NCI-H2196 (cell line): Measurements from ENCODE around the gene NAT9.

ENCODE experiments used
- DNase-seq: peaks from one replicate; lab custom pipeline; 2025; ENCODE audit not compliant: unreplicated experiment; lab: John Stamatoyannopoulos, UW

NAT9 gene, protein sequence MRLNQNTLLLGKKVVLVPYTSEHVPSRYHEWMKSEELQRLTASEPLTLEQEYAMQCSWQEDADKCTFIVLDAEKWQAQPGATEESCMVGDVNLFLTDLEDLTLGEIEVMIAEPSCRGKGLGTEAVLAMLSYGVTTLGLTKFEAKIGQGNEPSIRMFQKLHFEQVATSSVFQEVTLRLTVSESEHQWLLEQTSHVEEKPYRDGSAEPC

DNA sequence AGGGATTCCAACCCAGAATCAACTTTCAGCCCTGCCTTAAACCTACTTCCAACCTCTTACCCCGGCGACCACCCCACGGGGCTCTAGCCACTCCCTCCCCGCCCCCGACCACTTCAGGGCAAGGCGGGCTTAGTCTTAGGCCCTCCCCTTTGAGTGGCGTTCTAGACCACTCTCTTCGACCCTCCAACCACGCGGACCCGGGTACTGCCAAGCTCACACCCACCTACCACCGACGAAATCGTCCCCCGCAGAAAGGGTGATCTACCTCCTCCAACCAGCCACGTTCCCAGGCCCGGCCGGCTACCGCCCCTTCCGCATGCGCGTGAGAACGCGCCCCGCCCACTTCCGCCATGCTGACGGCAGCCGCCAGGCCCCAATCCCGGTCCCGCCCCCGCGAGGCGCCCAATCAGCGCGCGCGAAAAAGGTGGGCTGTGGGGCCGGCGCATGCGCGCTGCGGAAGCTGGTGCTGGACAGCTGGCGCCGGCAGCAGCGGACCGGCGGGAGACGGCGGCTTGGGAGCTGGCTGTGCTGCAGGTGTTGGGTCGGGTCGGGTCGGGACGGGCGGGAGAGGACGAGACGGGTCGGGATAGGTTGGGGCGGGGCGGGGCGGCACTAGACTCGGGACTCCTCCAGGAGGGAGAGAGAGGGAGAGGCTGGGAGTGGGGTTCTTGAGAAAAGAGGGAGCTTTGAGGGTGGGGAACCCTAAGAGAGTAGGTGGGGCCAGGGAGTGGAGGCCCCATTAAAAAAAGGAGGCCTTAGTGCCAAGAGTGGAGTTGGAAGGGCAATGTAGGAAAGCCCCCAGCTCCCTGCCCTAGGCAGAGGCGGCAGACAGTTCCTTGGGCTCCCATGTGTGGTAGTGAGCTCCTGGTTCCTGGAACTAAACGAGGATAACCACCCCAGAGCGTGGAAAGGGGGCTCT lies at the start of gene NAT9:
Gene NAT9, minus strand, starts transcription at position 302 of the 919 bp plus-strand sequence. CDS start 647 bp downstream, outside the sequence.
- peak; percentile 99 for DNase-seq

DNA sequence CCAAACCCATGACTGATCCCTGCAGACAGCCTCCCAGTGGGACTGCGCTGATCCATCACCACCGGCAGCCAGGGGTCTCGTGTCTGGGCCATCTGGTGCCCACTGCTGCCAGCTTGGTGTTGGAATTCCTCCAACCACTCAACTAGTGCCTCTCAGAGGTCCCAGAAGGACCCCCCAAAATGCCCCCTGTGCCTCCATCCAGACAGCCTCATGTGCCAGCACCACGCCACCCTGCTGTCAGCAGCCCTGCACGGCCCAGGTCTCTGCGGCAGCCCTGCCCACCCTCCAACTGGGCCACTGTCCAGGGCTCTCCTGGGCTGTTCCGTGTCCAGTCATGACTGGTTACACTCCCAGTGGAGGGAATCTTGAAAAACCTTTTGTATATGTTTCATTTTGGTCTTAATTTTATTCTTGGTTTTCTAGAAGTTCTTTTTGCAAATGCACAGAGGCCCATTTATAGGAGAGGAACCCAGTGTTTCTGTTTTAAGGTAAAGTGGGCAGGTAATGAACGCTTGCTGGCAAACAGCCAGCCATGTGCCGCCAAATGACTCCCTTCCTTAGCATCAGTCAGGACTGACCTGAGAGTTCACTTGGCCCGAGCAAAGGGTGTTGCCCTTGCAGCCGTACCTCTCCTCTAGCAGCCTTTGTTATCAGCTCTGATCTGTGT lies 48.9 kb upstream of the NAT9 start:
- DNase-seq: no peak

DNA sequence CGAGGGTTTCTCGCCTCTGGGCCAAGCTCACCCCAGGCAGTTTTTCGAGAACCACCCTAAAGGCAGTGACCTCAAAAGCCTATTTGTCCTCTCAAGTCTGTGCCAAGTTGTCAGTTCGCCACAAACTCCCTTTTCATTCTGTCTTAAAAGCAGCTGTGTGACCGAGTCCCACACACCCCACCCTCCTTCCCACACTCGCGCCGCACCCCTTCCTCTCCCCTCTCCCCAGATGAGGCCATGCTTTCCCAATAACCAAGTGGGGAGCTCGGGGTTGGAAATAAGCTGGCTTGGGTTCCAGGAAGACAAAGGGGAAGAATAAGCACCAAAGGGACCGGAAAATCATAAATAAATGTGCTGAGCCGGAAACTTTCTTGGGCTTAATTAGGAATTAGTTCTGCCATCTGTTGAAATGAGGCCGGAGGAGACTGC lies 46.8 kb upstream of the NAT9 start:
- no peak for DNase-seq

DNA sequence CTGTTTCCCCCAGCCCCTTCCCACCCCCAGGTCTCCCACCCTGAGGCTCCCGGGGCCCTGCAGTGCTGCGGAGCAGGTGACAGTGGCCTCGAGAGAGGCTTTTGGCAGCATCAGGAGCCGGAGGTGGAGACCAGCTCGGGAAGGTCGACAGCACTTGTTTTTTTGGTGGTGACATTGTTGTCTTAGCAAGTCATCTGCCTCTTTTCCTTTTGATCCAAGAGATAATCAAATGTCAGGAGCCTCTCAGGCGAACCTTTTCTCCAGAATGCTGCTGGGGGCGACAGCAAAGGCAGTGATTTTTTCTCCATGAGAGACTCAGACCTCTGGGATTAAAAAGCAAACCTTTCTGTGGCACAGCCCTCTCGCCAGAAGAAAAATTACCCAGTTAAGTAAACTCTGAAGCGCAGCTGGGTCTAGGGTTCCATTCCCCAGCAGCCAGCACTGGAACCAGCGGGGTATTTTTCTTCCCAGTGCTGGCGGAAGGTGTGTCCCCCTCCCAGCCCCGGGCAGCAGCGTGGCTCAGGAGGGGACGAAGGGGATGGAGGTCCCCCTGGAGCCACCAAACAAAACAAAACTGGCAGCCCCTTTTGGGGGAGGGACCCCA lies 46.3 kb upstream of the NAT9 start:
- no peak for DNase-seq

DNA sequence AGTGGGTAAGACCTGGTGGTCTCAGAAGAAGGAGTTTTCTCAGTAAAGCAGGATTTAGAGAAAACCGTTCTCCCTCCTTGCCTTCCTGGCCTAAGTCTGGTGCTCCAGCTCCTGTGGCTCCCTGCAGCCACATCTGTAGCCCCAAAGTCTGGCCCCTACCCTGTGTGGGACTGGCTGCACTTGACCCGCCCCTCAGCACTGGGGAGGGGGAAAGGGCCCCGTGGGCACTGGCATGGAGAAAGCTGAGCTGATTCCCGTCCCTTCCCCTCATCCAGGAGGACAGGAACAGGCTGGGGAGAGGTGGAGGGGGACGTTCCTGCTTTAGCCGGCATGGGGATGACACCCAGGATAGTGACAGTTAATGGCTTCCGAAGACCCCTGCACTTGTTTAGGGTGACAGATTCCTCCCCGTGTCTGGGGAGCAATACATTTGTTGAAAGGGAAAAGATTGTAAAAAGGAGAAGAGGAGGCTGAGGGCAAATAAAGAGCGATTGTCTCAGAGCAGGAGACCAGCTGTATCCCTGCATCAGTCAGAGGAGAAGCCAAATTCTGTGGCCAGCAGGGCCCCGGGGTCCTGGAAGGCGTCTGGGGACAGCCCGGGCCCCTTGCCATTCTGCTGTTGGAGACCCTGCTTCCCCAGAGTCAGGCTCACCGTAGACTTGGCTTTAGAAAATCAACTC lies 45.6 kb upstream of the NAT9 start:
- DNase-seq: no peak

DNA sequence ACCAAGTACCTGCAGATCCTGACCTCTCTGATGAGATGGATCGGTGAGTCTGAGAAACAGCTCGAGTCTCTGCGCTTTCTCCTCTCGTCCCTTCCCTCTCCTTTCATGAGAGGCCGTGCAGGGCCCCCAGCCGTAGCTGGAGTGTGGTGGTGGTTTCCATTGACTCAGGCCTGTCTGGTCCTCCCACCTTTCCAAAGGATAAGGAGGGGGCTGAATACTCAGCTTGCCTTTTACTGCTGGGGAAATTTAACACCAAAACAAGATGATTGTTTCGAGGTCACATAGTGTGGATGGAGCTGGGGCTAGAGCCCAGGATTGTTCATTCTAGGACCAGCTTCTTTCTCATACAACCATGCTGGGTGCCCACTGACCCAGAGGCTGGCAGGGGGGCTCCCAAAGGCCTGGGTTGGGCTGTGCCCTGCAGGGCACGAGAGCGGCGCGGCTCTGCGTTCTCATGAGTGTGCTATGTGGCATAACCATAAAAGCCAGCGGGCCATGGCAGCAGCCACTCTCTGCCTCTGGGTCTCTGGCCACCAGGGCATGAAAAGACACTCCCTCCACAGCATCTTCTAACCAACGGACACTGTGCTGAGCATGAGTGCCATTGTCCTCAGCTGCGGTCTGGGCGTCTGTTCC lies 43.8 kb upstream of the NAT9 start:
- no peak for DNase-seq

DNA sequence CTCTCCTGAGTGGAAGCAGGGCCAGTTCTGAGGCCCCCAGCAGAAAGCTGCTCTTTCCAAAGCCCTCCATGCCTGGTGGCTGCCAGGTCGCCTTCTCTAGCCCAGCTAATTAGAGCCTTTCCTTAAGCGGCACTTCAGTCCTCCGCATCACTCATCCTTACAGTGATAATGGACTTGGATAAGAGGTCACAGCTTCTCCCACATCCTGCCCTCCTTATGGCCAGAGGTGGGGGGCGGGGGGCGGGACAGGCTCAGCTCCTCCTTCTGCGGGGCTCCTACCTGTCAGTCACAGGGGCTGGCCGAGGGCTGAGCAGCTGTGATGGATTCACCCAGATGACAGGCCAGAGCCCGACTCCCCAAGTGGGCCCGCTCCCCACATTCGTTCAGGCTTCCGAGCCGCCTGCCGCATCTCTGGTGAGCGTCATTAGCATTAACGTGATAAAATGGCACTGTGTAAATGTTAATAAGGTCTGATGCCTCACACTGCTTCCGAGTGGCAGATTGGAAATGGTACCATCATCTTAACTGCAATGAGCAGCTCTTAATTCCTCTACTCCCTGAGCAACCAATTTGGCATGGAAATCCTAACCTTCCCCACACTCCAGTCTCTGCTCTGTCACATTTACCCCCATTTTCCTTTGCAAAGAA lies 42.3 kb upstream of the NAT9 start:
- DNase-seq: no peak

DNA sequence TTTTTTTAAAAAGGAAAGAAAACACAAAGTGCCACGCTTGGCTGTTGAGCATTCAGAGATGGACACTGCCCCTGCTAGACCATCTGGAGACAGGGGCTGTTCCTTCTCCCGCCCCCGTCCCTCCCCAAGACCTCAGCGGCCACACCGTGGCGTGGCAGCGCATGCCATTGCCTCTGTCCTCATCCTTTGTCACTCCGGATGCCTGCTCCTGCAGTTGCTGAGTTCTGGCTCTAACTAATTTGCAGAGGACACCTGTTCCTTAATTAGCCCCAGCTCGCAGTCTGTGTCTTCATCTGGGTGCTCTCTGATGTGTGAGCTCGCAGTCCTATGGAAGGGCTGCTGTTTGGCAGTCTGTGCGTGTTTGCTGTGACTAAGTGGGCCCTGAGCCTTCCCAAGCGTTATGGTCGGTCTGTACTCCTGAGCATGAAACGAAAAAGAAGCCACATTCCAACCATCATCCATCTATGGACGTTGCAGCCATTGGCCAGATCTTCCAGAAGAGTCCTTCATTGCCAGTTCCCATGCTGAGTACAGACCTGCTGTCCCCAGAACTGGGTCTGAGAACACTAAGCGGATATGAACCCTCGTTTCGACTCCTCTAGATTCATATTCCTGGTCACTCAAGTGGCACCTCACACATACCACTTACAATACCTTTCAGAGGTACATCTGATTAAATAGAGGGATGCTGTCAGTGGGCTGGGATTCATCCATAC lies 40.9 kb upstream of the NAT9 start:
- no peak for DNase-seq

DNA sequence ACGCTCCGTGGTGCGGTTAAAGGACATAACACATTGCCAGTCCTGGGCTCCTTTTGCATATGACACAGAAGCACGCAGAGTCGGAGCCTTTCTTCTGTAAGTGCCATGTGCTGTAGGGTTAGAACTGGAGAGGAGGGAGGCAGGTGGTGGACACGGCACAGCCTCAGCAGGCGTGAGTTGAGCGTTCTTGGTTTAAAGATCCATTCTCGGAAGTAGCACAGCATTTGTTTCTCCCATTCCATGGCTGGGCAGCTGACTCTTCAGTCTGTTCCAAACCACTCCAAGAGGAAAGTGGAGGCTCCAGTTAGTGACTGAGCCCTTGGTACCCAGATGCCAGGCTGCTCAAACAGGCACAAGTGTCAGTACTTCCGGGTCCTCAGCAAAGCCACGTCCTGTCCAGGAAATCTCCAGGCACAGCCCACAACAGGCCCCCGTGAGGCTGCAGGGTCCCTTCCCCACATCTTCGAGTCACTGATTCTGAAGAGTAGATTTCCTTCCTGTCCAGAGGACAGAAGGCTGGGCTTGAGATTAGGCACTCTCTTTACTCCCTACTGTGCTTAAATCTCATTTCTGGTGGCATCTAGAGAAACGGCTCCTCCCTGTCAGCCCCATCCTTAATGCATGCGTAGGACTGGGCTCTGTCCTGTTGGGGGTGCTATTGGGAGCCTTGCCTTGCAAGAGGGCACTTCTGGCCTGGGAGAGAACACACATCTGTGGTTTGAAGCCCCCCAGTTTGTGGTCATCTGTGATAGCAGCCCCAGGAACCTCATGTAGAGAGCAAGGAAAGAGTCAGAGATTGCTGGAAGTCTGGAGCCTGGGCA lies 39.6 kb upstream of the NAT9 start:
- DNase-seq: no peak

DNA sequence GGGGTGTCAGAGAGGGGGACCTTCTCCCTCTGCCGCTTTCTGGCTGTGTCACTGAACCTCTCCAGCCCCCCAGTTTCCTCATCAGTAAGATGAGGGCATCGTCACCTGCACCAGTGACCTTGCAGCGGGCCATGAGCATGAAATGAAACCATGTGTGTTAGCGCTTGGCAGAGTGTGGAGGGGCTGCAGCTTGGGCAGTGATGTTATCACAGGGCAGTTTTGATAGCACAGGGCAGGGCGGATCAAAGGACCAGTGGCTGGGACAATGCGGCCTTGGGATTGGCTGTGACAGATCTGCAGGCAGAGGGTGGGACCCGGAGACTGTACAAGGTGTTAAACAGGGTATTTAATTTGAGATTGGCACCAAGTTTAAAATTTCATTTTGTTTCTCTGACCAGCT lies 38.9 kb upstream of the NAT9 start:
- no peak for DNase-seq

DNA sequence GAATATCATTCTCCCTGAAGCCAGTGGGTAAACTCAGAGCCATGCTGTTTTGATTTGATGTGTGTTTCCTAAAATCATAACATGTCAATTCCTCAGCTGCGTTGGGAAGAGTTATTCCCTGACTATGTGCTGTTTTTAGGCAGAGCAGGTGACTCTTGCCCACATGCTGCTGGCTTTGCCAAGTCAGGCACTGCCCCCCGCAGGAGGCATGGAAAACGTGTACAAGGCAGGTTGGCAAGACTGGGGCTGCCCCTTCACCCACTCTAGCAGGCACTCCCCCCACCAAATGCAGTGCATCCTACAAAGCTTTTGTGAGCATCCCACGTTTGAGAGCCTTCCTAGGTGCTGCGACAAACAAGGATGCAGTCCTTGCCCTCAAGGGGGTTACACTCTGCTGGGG lies 38.3 kb upstream of the NAT9 start:
- no peak for DNase-seq

DNA sequence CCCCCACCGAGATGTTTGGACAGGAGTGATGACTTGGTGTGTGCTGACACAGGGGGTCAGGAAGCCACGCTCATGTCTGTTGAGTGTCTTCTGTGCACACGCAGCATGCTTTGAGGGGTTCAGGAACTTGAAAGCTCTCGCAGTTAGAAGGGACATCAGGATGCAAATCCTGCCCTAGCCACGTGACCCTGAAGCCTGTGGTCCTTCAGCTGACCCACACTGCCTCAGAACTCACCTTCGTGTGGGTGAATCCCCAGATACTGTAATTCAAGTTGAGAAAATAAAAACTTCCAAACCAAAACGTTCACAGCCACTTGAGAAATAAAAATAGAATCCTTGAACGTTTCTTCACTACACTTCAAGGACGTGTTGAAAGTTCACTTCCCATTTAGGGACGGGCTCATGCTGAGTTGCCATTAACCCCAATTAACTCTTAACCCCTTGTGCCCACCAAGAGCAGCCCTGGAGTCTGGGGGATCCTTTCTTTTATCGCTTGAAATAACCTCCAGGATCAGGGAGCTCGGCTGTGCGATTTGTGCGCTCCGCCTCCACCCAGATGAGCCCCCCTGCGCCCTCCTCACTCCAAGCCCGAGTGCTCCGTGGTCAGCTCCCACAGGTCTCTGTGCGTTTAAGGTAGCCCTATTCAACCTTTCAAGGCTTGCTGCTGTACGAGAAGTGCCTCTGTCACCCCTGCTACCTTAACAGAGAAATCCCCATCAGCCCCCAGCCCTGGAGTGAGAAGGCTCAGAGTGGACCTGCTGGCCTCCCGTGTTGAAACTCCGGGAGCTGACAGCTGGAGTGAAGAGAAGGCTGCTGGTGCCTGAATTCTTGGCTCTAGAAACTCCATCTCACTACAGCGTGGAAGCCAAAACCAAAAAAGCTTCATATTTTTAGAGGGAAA lies 36.2 kb upstream of the NAT9 start:
- DNase-seq: no peak

DNA sequence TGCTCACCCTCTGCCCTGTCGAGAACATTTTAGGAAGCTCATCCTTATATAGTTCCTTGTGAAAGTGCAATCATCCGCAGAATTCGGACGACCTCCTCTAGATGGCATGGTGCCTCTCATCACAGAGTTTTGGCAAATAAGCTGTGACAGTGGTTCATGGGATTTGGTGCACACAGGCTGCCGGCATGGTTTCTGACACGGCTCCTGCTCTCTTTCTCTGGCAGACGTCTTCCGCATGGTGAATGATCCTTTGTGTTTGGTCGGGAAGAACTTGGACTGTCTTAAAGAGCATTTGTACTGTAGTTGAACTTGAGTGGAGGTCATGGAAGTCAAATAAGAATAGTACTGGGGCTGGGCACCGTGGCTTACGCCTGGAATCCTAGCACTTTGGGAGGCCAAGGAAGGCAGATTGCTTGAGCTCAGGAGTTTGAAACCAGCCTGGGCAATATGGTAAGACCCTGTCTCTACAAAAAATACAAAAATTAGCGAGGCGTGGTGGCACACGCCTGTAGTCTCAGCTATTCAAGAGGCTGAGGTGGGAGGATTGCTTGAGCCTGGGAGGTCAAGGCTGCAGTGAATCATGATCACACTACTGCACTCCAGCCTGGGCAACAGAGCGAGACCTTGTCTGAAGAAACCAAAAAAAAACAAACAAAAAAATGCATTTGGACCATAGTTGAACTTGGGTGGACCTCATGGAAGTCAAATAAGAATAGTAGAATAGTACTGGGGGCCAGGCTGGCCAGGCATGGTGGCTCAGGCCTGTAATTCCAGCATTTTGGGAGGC lies 34.7 kb upstream of the NAT9 start:
- no peak for DNase-seq

DNA sequence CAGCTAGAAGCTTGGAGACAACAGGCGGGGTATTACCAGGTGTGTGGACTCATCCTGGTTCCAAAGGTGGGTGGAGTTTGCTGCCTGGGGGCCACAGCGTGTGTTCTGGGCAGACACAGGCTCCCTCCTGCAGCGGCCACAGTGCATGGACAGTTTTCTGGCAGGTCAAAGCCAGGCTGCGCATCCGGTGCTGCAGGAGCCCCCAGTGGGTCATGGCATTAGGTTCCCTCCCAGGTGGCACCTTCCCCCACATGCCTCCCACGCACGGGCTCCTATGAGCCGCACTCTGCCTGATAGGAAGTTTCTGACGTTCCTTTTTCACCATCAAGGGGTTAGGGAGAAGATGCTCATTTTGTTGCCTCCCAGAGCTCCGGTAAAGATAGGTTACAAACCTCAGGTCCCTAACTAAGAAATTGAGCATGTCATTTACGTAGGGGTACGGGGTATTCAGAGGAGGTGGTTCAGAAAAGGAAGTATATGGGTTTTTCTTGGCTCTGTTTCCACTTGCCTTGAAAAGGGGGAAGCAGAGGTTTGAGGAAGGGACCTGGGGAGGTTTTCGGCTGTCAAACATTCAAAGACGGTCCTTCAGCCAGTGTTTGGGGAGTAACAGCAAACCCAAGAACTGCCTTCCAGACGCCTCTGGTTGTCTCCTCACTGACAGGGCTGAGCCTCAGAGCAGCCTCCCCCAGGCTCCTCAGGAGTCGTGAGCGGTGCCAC lies 32.7 kb upstream of the NAT9 start:
- no peak for DNase-seq

DNA sequence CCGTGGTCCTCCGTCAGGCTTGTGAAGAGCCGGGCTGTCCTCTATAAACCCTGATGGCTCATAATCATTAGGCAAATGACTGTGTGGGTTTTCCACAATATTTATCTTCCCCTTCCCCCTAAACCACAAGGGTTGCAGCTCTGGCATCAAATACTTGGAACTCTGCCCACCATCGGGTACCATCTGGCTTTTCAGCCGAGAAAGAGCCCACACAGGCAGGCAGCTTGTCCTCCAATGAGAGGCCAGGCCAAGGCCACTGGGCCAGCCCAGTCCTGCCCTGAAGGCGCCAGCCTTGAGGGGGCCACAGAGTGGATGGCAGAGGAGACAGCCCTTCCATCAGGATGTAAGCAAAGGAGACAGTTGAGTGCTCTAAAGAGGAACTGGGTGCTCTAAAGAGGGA lies 31.8 kb upstream of the NAT9 start:
- peak; percentile 67 for DNase-seq

DNA sequence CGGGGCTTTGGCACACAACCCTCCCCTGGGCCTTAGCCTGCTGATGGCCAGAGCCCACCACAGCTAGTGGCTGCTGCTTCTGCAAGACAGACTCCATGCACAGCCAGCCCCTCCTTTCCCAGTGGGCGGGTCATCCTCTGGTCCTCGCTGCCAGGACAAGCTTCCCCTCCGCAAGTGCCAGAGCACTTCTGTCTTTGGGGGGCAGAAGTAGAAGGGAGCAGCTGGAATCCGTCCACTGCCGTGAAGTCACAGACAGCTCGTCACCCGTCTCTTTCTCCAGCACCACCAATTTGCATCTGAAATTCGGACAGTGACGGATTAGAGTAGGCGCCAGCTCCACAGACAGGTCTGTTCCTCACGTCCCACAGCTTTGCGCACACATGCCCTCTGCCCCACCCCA lies 31.3 kb upstream of the NAT9 start:
- no peak for DNase-seq
